Neural progenitor cell (in vitro differentiated cells): ENCODE results near the gene DARS1. TPM values are rescaled to one million over a fixed set of nuclear protein-coding genes. Genes with fewer than 3 reads are reported as not detected.

Experiments used
- DNase-seq: peaks from one replicate; pipeline ENCODE4 v3.0.0-alpha.2; 2016; ENCODE audit warnings: low spot score
- H2AFZ ChIP-seq: fragments of 200-600 bp; sonication (generic); replicated peaks from 2 replicates; pipeline ENCODE4 v1.6.1; 2016; ENCODE audit warnings: antibody characterized with exemption
- H3F3A ChIP-seq: fragments of 200-600 bp; sonication (generic); 2 replicates; pipeline ENCODE4 v1.6.1; 2016; ENCODE audit warnings: antibody characterized with exemption, low read depth
- H3K27ac ChIP-seq: fragments of 200-600 bp; sonication (generic); 2 replicates; pipeline ENCODE4 v1.5.1; 2016; ENCODE audit warnings: mild to moderate bottlenecking
- H3K27me3 ChIP-seq: fragments of 200-600 bp; sonication (generic); 2 replicates; pipeline ENCODE4 v1.6.1; 2016; ENCODE audit warnings: mild to moderate bottlenecking, moderate library complexity
- H3K36me3 ChIP-seq: fragments of 200-600 bp; sonication (generic); 2 replicates; pipeline ENCODE4 v1.5.1; 2016
- H3K4me1 ChIP-seq: fragments of 200-600 bp; sonication (generic); 2 replicates; pipeline ENCODE4 v1.6.1; 2016; ENCODE audit warnings: mixed run types
- H3K4me2 ChIP-seq: fragments of 200-600 bp; sonication (generic); 2 replicates; pipeline ENCODE4 v1.6.1; 2016
- H3K4me3 ChIP-seq: fragments of 200-600 bp; sonication (generic); 2 replicates; pipeline ENCODE4 v1.5.1; 2016
- H3K79me2 ChIP-seq: fragments of 200-600 bp; sonication (generic); 2 replicates; pipeline ENCODE4 v1.6.1; 2016; ENCODE audit warnings: low read depth
- H3K9ac ChIP-seq: fragments of 200-600 bp; sonication (generic); 2 replicates; pipeline ENCODE4 v1.6.1; 2016
- H3K9me3 ChIP-seq: fragments of 200-600 bp; sonication (generic); 2 replicates; pipeline ENCODE4 v1.5.1; 2016; ENCODE audit warnings: low read depth
- H4K20me1 ChIP-seq: fragments of 200-600 bp; sonication (generic); 2 replicates; pipeline ENCODE4 v1.6.1; 2016; ENCODE audit warnings: low read depth
- H3K27ac Mint-ChIP-seq: 3 replicates; pipeline ENCODE4 v1.8.0; 2021; ENCODE audit warnings: mixed read lengths
- H3K27me3 Mint-ChIP-seq: 2 replicates; pipeline ENCODE4 v1.8.0; 2022; ENCODE audit warnings: low read depth, mild to moderate bottlenecking, inconsistent platforms, moderate library complexity, mixed read lengths; ENCODE audit not compliant: insufficient read depth
- H3K36me3 Mint-ChIP-seq: 3 replicates; pipeline ENCODE4 v1.8.0; 2021; ENCODE audit warnings: mixed read lengths
- H3K4me1 Mint-ChIP-seq: 3 replicates; pipeline ENCODE4 v1.8.0; 2021; ENCODE audit warnings: mixed read lengths
- H3K4me3 Mint-ChIP-seq: 3 replicates; pipeline ENCODE4 v1.8.0; 2021; ENCODE audit warnings: mild to moderate bottlenecking, moderate library complexity, mixed read lengths
- H3K9me3 Mint-ChIP-seq: 3 replicates; pipeline ENCODE4 v1.8.0; 2020; ENCODE audit warnings: mixed read lengths
- CTCF ChIP-seq: fragments of 200-600 bp; sonication (generic); IDR thresholded peaks from 2 replicates; pipeline ENCODE4 v1.5.1; 2017; ENCODE audit warnings: antibody characterized with exemption, mild to moderate bottlenecking
- EZH2 ChIP-seq: fragments of 200-600 bp; sonication (generic); IDR thresholded peaks from 2 replicates; pipeline ENCODE4 v1.6.1; 2017; ENCODE audit warnings: antibody characterized with exemption, mild to moderate bottlenecking, moderate library complexity
- EZH2phosphoT487 ChIP-seq: fragments of 200-600 bp; sonication (generic); IDR thresholded peaks from 2 replicates; pipeline ENCODE4 v1.6.1; 2017; ENCODE audit warnings: antibody characterized with exemption
- total RNA-seq: library from RNA; depleted of rRNA; stranded (reverse); fragments of >200 nt; gene quantifications from 2 replicates; pipeline ENCODE4 v1.2.3, GENCODE V29; 2015; ENCODE audit warnings: low replicate concordance

The DARS1 gene
- total RNA-seq, 1 donor from 2014 or later: 227 TPM

- TF ChIP-seq EZH2phosphoT487 (no peak), CTCF (no peak), EZH2 (no peak)
- no peaks in the 10 kb centered on the region for H3K36me3 ChIP-seq
- H3F3A ChIP-seq: peaks cover 8% of the 10 kb centered on the region
- H3K27ac Mint-ChIP-seq: no peak overlapping the region
- peaks cover 6% of the 10 kb centered on the region for H3K4me1 ChIP-seq
- H3K4me3 ChIP-seq: no peak overlapping the region
- no peak overlapping the region for H2AFZ ChIP-seq
- no peaks in the 10 kb centered on the region for H3K79me2 ChIP-seq
- peaks cover 17% of the 10 kb centered on the region for H3K4me1 Mint-ChIP-seq
- H3K9me3 Mint-ChIP-seq: no peaks in the 10 kb centered on the region
- no peak overlapping the region for H3K4me2 ChIP-seq
- H3K36me3 Mint-ChIP-seq: peaks cover 2% of the 10 kb centered on the region
- H3K27ac ChIP-seq: no peak overlapping the region
- no peaks in the 10 kb centered on the region for H3K27me3 ChIP-seq
- H4K20me1 ChIP-seq: no peaks in the 10 kb centered on the region
- no peak for DNase-seq
- H3K4me3 Mint-ChIP-seq: no peak overlapping the region
- H3K9ac ChIP-seq: no peak overlapping the region
- no peaks in the 10 kb centered on the region for H3K27me3 Mint-ChIP-seq
- H3K9me3 ChIP-seq: no peaks in the 10 kb centered on the region
Observed at GRCh38 chr2:135994281-135994680, 8.9 kb upstream of the DARS1 start.

GRCh38 chr2:135993421-135993820 is 8.0 kb upstream of the DARS1 start:
- Histone ChIP-seq H3K27ac (no peak overlapping the region), H3K4me3 (no peak overlapping the region), H2AFZ (no peak overlapping the region), H3K4me1 (peaks cover 6% of the 10 kb centered on the region), H3K27me3 (no peaks in the 10 kb centered on the region), H3K9me3 (no peaks in the 10 kb centered on the region), H3K36me3 (no peaks in the 10 kb centered on the region), H3K79me2 (no peaks in the 10 kb centered on the region), H4K20me1 (no peaks in the 10 kb centered on the region), H3K9ac (no peak overlapping the region), H3K4me2 (no peak overlapping the region), H3F3A (peaks cover 7% of the 10 kb centered on the region)
- Mint-ChIP-seq H3K27me3 (no peaks in the 10 kb centered on the region), H3K9me3 (no peaks in the 10 kb centered on the region), H3K4me3 (no peak overlapping the region), H3K36me3 (peaks cover 2% of the 10 kb centered on the region), H3K4me1 (peaks cover 13% of the 10 kb centered on the region), H3K27ac (no peak overlapping the region)
- no peak for DNase-seq
- TF ChIP-seq EZH2 (no peak), EZH2phosphoT487 (no peak), CTCF (no peak)

DNA sequence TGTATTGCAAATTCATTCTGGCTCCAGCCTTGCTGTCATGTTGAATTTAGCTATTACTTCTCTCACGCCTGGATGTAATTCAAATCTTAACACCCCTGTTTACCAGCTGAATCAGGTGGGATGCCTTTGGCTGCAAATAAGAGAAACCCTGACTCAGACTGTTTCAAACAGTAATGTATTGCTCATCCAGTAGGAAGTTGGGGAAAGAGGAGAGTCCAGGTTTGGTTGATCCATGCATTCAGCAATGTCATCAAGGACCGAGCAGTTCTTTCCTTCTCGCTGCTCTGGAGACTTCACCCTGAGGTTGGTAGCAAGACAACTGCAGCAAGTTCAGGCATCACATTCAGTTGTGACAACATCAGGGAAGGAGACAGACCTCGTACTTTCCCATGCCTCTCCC is 6.4 kb upstream of the DARS1 start:
- TF ChIP-seq EZH2: no peak
- no peak for TF ChIP-seq EZH2phosphoT487
- Histone ChIP-seq H4K20me1 (no peaks in the 10 kb centered on the region), H3K27me3 (no peaks in the 10 kb centered on the region), H3K9me3 (no peaks in the 10 kb centered on the region), H3K4me3 (no peak overlapping the region), H3F3A (peaks cover under 1% of the 10 kb centered on the region), H3K36me3 (no peaks in the 10 kb centered on the region), H2AFZ (no peak overlapping the region), H3K27ac (no peak overlapping the region), H3K79me2 (no peaks in the 10 kb centered on the region), H3K4me1 (no peaks in the 10 kb centered on the region), H3K9ac (no peak overlapping the region), H3K4me2 (no peak overlapping the region)
- Mint-ChIP-seq H3K4me3 (no peak overlapping the region), H3K9me3 (no peaks in the 10 kb centered on the region), H3K27ac (no peak overlapping the region), H3K4me1 (no peaks in the 10 kb centered on the region), H3K27me3 (no peaks in the 10 kb centered on the region), H3K36me3 (peaks cover 2% of the 10 kb centered on the region)
- DNase-seq: no peak

DNA sequence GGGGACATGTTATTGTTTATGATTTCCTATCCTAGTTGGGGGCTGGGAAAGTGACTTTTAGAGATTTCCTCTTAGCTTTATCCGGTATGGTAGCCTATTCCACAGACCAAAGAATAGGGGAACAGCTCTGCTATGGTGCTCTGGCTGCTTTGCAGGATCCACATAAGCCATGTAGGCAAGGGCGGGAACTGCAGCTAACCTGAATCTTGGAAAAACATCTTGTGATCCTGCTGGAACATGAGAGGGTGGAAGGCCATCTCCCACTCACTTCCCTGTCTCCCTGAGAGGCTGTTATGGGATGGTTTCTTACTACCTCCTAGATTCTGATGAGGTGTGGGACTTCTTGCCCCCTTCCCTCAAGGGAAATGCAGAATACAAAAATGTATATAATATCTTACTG is 2.0 kb upstream of the DARS1 start:
- H3K9me3 ChIP-seq: no peaks in the 10 kb centered on the region
- no peak overlapping the region for H3K4me3 ChIP-seq
- peaks cover 27% of the 10 kb centered on the region for H3K79me2 ChIP-seq
- peaks cover 7% of the 10 kb centered on the region for H3K36me3 Mint-ChIP-seq
- H3K27ac Mint-ChIP-seq: no peak overlapping the region
- peaks cover 16% of the 10 kb centered on the region for H3K4me1 ChIP-seq
- H3K4me2 ChIP-seq: no peak overlapping the region
- H3K4me3 Mint-ChIP-seq: no peak overlapping the region
- H2AFZ ChIP-seq: no peak overlapping the region
- H3K27me3 ChIP-seq: no peaks in the 10 kb centered on the region
- DNase-seq: no peak
- peaks cover 4% of the 10 kb centered on the region for H3F3A ChIP-seq
- H3K36me3 ChIP-seq: peaks cover 8% of the 10 kb centered on the region
- H3K9me3 Mint-ChIP-seq: peaks cover 2% of the 10 kb centered on the region
- no peak overlapping the region for H3K9ac ChIP-seq
- peaks cover 3% of the 10 kb centered on the region for H3K27me3 Mint-ChIP-seq
- H3K4me1 Mint-ChIP-seq: peaks cover 16% of the 10 kb centered on the region
- H4K20me1 ChIP-seq: no peaks in the 10 kb centered on the region
- TF ChIP-seq EZH2 (no peak), CTCF (no peak), EZH2phosphoT487 (no peak)
- H3K27ac ChIP-seq: no peak overlapping the region
